Esophagus muscularis mucosa (tissue), 3 donors: Measurements from ENCODE around the gene WFIKKN1.

Experiments used
- POLR2A ChIP-seq: fragments of 450-650 bp; IDR thresholded peaks from one replicate; pipeline ENCODE4 v1.6.1; 2017; ENCODE audit warnings: antibody characterized with exemption, moderate library complexity, mild to moderate bottlenecking, low read depth
- POLR2AphosphoS5 ChIP-seq, 2 donors: sonication (generic); formaldehyde crosslinking; IDR thresholded peaks; one replicate each; pipeline ENCODE4 v1.6.1; 2017; ENCODE audit warnings: antibody characterized with exemption in 2 of 2
- TF ChIP-seq, protein P1 (sequence below), 3 experiments: fragments of 200-600 bp in 2 of 3; fragments of 450-650 bp in 1 of 3; sonication (generic) in 2 of 3; IDR thresholded peaks; one replicate each; pipeline ENCODE4 v1.5.1; 2017 to 2019; ENCODE audit warnings: antibody characterized with exemption in 3 of 3, mild to moderate bottlenecking in 2 of 3, moderate library complexity in 1 of 3

DNA sequence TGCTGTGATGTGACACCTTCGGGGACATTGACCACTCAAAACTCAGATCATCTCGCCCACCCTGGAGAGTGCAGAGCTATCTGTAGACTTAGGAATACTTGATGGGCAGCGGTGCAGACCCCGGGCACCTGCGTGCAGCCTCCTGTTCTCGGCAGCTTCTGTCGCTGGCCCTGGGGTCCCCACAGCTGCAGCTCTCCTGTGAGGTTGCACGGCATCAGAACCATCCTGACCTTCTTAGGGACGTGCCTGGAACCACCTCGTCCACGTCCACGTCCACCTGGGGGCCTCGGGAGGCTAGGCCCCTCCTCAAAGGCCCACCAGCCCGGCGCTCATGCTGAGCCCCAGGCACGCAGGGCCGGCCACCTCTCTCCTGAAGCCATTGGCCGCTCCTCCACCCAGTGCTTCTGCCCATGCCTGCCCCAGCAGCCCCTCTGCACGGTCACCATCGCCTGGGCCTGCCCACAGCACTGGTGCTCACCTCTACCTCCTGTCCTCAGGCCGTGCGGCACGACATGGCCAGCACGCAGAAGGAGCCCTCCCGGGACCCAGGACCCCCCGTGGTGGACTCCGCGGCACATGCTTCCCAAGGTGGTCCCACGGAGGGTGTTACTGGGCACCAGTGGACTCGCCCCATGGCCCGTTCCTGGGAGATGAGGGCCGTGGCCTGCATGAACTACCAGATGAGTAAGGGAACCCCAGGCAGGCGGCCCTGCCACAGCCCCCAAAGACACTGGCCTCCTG, 2.3 kb upstream of the WFIKKN1 start:
- TF ChIP-seq, protein P1, sequence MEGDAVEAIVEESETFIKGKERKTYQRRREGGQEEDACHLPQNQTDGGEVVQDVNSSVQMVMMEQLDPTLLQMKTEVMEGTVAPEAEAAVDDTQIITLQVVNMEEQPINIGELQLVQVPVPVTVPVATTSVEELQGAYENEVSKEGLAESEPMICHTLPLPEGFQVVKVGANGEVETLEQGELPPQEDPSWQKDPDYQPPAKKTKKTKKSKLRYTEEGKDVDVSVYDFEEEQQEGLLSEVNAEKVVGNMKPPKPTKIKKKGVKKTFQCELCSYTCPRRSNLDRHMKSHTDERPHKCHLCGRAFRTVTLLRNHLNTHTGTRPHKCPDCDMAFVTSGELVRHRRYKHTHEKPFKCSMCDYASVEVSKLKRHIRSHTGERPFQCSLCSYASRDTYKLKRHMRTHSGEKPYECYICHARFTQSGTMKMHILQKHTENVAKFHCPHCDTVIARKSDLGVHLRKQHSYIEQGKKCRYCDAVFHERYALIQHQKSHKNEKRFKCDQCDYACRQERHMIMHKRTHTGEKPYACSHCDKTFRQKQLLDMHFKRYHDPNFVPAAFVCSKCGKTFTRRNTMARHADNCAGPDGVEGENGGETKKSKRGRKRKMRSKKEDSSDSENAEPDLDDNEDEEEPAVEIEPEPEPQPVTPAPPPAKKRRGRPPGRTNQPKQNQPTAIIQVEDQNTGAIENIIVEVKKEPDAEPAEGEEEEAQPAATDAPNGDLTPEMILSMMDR (IDR thresholded peaks at IDR 0.05): no peak
- TF ChIP-seq POLR2AphosphoS5 (IDR thresholded peaks at IDR 0.05) (no peak), POLR2A (no peak)
